Liver (tissue), 3 donors: Measurements from ENCODE around the gene AMN1.

ENCODE experiments used
- CTCF ChIP-seq: fragments of 150-350 bp; IDR thresholded peaks from 2 replicates; pipeline ENCODE4 v1.5.1; 2017; ENCODE audit warnings: improper control_type of control experiment, low read depth, low read length; ENCODE audit not compliant: missing input control
- REST ChIP-seq: IDR thresholded peaks from 2 replicates; pipeline ENCODE4 v1.6.1; 2016; ENCODE audit warnings: antibody characterized with exemption, mild to moderate bottlenecking
- RXRA ChIP-seq, 2 donors: IDR thresholded peaks; 2 replicates each; pipeline ENCODE4 v1.6.1; 2017 to 2018; ENCODE audit warnings: antibody characterized with exemption in 2 of 2, mild to moderate bottlenecking in 1 of 2
- YY1 ChIP-seq: IDR thresholded peaks from 2 replicates; pipeline ENCODE4 v1.6.1; 2016; ENCODE audit warnings: antibody characterized with exemption, mild to moderate bottlenecking
- donor health status: healthy.
- donor health status: healthy.

GRCh38 chr12:31768046-31768445 is 39.2 kb upstream of the AMN1 start:
- TF ChIP-seq CTCF: no peak
- no peak for TF ChIP-seq REST
- no peak for TF ChIP-seq YY1
- no peak for TF ChIP-seq RXRA (IDR thresholded peaks at IDR 0.05)
